ENCODE results near the gene IGFN1.
A peak's percentile ranks its signal among the peaks of the same experiment; 100 is the strongest.

The IGFN1 gene

GRCh38 chr1:201143726-201144635 lies 46.6 kb upstream of the IGFN1 start:
- no peak overlapping the region for H3K4me3 Mint-ChIP-seq
- H3K27ac Mint-ChIP-seq = peak overlapping the region; percentile 84
- H3K36me3 Mint-ChIP-seq (ENCODE audit: low read depth) = peaks cover 70% of the 10 kb centered on the region
- no peak for DNase-seq
- H3K9me3 Mint-ChIP-seq = no peaks in the 10 kb centered on the region
- peaks cover 8% of the 10 kb centered on the region for H3K27me3 Mint-ChIP-seq (ENCODE audit: low read depth, poor library complexity)
- peaks cover 12% of the 10 kb centered on the region for H3K4me1 Mint-ChIP-seq
- TF ChIP-seq, protein P1, sequence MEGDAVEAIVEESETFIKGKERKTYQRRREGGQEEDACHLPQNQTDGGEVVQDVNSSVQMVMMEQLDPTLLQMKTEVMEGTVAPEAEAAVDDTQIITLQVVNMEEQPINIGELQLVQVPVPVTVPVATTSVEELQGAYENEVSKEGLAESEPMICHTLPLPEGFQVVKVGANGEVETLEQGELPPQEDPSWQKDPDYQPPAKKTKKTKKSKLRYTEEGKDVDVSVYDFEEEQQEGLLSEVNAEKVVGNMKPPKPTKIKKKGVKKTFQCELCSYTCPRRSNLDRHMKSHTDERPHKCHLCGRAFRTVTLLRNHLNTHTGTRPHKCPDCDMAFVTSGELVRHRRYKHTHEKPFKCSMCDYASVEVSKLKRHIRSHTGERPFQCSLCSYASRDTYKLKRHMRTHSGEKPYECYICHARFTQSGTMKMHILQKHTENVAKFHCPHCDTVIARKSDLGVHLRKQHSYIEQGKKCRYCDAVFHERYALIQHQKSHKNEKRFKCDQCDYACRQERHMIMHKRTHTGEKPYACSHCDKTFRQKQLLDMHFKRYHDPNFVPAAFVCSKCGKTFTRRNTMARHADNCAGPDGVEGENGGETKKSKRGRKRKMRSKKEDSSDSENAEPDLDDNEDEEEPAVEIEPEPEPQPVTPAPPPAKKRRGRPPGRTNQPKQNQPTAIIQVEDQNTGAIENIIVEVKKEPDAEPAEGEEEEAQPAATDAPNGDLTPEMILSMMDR (IDR thresholded peaks at IDR 0.05) = no peak

GRCh38 chr1:201144701-201145100 lies 45.9 kb upstream of the IGFN1 start:
- H3K4me3 Mint-ChIP-seq = no peak overlapping the region
- no peak for DNase-seq
- peaks cover 72% of the 10 kb centered on the region for H3K36me3 Mint-ChIP-seq (ENCODE audit: low read depth)
- no peaks in the 10 kb centered on the region for H3K9me3 Mint-ChIP-seq
- peaks cover 12% of the 10 kb centered on the region for H3K4me1 Mint-ChIP-seq
- peaks cover 8% of the 10 kb centered on the region for H3K27me3 Mint-ChIP-seq (ENCODE audit: low read depth, poor library complexity)
- TF ChIP-seq, protein P1 (IDR thresholded peaks at IDR 0.05) = no peak
- no peak overlapping the region for H3K27ac Mint-ChIP-seq

DNA sequence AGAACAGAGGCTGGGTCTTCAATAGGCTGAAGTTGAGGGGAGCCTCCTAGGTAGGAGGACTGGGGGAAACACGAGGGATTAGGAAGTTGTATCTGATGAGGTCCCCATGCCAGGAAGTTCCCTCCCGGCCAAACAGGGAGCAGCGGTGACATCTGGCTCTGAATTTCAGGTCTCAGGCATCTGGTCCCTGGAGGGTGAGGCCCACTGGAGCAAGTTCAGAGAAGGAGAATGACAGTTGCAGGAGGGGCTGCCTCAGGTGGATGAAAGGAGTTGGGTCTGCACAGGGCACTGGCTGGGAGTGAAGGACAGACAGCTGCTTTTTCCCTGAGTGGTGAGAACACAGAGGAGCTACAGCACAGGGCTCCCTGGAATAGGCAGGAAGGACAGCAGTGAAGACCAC lies 45.5 kb upstream of the IGFN1 start:
- Mint-ChIP-seq H3K27ac (no peak overlapping the region), H3K4me3 (no peak overlapping the region), H3K27me3 (ENCODE audit: low read depth, poor library complexity) (peaks cover 8% of the 10 kb centered on the region), H3K36me3 (ENCODE audit: low read depth) (peaks cover 70% of the 10 kb centered on the region), H3K4me1 (peaks cover 12% of the 10 kb centered on the region), H3K9me3 (no peaks in the 10 kb centered on the region)
- TF ChIP-seq, protein P1 (IDR thresholded peaks at IDR 0.05) = no peak
- no peak for DNase-seq

GRCh38 chr1:201145816-201146215 lies 44.8 kb upstream of the IGFN1 start:
- H3K9me3 Mint-ChIP-seq = no peaks in the 10 kb centered on the region
- DNase-seq = no peak
- no peak overlapping the region for H3K27ac Mint-ChIP-seq
- H3K4me3 Mint-ChIP-seq = no peak overlapping the region
- TF ChIP-seq, protein P1 (IDR thresholded peaks at IDR 0.05) = no peak
- peaks cover 8% of the 10 kb centered on the region for H3K27me3 Mint-ChIP-seq (ENCODE audit: low read depth, poor library complexity)
- H3K36me3 Mint-ChIP-seq (ENCODE audit: low read depth) = peaks cover 70% of the 10 kb centered on the region
- peaks cover 10% of the 10 kb centered on the region for H3K4me1 Mint-ChIP-seq

GRCh38 chr1:201146626-201147390 lies 43.8 kb upstream of the IGFN1 start:
- Mint-ChIP-seq H3K9me3 (no peaks in the 10 kb centered on the region), H3K4me3 (no peak overlapping the region), H3K27ac (peak overlapping the region; percentile 40), H3K27me3 (ENCODE audit: low read depth, poor library complexity) (peaks cover 8% of the 10 kb centered on the region), H3K4me1 (peaks cover 7% of the 10 kb centered on the region), H3K36me3 (ENCODE audit: low read depth) (peaks cover 73% of the 10 kb centered on the region)
- DNase-seq = no peak
- TF ChIP-seq, protein P1 (IDR thresholded peaks at IDR 0.05) = no peak
